Stomach (tissue), 9 donors: ENCODE measurements around the gene OSTF1. TPM values are rescaled to one million over a fixed set of nuclear protein-coding genes. Genes with fewer than 3 reads are reported as not detected.

Experiments
- DNase-seq, 2 donors: peaks; one replicate each; pipeline versions ENCODE4 v3.0.0 to v3.0.0-alpha.2; 2013 to 2019
- H3K27ac ChIP-seq, 5 donors: fragments of 200-600 bp in 4 of 5; sonication (generic) in 4 of 5; one replicate each; pipeline ENCODE4 v1.5.1; 2013 to 2019; ENCODE audit warnings: mild to moderate bottlenecking in 1 of 5, moderate library complexity in 1 of 5
- H3K27me3 ChIP-seq, 3 donors: fragments of 200-600 bp; sonication (generic); one replicate each; pipeline ENCODE4 v1.5.1; 2017 to 2019; ENCODE audit warnings: mixed run types in 1 of 3
- H3K36me3 ChIP-seq, 4 donors: fragments of 200-600 bp; sonication (generic); 1 replicate in 3 of 4; 2 replicates in 1 of 4; pipeline ENCODE4 v1.5.1; 2016 to 2019
- H3K4me1 ChIP-seq, 4 donors: fragments of 200-600 bp; sonication (generic); one replicate each; pipeline ENCODE4 v1.5.1; 2016 to 2019
- H3K4me3 ChIP-seq, 4 donors: fragments of 200-600 bp; sonication (generic) in 3 of 4; one replicate each; pipeline ENCODE4 v1.5.1; 2016 to 2019; ENCODE audit warnings: mild to moderate bottlenecking in 1 of 4
- H3K9me3 ChIP-seq, 4 donors: fragments of 200-600 bp; sonication (generic); one replicate each; pipeline ENCODE4 v1.5.1; 2016 to 2019
- EP300 ChIP-seq: sonication (generic); formaldehyde crosslinking; IDR thresholded peaks from one replicate; pipeline ENCODE4 v1.6.1; 2017; ENCODE audit warnings: antibody characterized with exemption
- POLR2A ChIP-seq, 4 donors: fragments of 450-650 bp; IDR thresholded peaks; one replicate each; pipeline ENCODE4 v1.6.1; 2016; ENCODE audit warnings: antibody characterized with exemption in 4 of 4, control low read depth in 2 of 4, mild to moderate bottlenecking in 1 of 4, moderate library complexity in 1 of 4
- POLR2AphosphoS5 ChIP-seq, 3 donors: sonication (generic); formaldehyde crosslinking; IDR thresholded peaks; one replicate each; pipeline ENCODE4 v1.6.1; 2016; ENCODE audit warnings: antibody characterized with exemption in 3 of 3
- WGBS, 5 donors: extraction: QIAGEN DNeasy Blood & Tissue Kit in 3 of 5; methylation state at CpG; one replicate each; pipeline versions ENCODE4 v1.1.5 to v1.1.7; 2013 to 2018; 5-methylcytosine and 5-hydroxymethylcytosine counted together
- intact Hi-C: fragments of 100-400 bp; cut with DNase I; formaldehyde crosslinking; loops from one replicate; pipeline ENCODE4 v1.15.1; 2023; ENCODE audit warnings: low total_unique reads
- polyA plus RNA-seq, 3 donors: library from polyadenylated mRNA; stranded (reverse); fragments of 200-250 nt; gene quantifications; one replicate each; pipeline ENCODE4 v1.2.3, GENCODE V29; 2013
- total RNA-seq, 5 donors: library from RNA; depleted of rRNA; stranded (reverse); fragments of >200 nt; gene quantifications; one replicate each; pipeline versions ENCODE4 v1.1.0 to v1.2.3, GENCODE V29; 2014 to 2016
- TF ChIP-seq, protein P1 (sequence below), 7 experiments: fragments of 450-650 bp in 4 of 7; fragments of 200-600 bp in 3 of 7; sonication (generic) in 3 of 7; IDR thresholded peaks; one replicate each; pipeline ENCODE4 v1.5.1; 2016 to 2019; ENCODE audit warnings: antibody characterized with exemption in 7 of 7, control low read depth in 2 of 7, mild to moderate bottlenecking in 1 of 7
- donor health status: healthy with polysubstance abuse.
- donor health status: Bipolar disorder and iron deficiency.
- donor health status: healthy.

The OSTF1 gene
- total and polyA plus RNA-seq, 8 donors = 2.2 to 79.4 (median 43.5) TPM; not detected in 1

DNA sequence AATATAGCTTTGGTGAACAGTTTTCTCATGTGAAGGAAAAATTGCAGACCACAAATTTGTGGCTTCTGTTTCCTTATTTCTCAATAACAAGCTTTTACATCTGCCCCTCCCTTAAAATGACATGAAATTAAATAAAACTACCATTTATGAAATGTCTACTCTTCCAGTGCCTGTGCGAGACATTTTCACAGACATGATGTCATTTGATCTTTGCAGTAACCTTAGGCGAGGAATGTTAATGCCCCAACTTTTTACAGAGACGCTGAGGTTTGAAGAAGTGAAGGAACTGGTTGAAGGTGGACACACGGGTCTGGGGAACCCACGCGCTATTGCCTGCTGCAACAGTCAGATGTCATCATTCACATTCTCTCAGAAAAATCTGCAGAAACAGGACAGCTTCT is 61.5 kb downstream of the OSTF1 start:
- Histone ChIP-seq H3K4me3 (no peak overlapping the region), H3K9me3 (peaks cover 0 to under 1% (median 0%) of the 10 kb centered on the region in 4 donors), H3K4me1 (peaks cover 0 to 40% (median 3%) of the 10 kb centered on the region in 4 donors), H3K27ac (peak overlapping the region in 3 of 5 donors; percentile 4 to 30 (median 29)), H3K27me3 (no peaks in the 10 kb centered on the region), H3K36me3 (peaks cover 7 to 50% (median 44%) of the 10 kb centered on the region in 4 donors)
- 60 to 85% (median 82%) methylated on average over 6 of the region's 6 CpGs for WGBS, 5 donors
- intact Hi-C loops = no loop called here
- DNase-seq = no peak
- TF ChIP-seq POLR2AphosphoS5 (IDR thresholded peaks at IDR 0.05) (no peak), EP300 (no peak), POLR2A (IDR thresholded peaks at IDR 0.05) (no peak)
- TF ChIP-seq, protein P1, sequence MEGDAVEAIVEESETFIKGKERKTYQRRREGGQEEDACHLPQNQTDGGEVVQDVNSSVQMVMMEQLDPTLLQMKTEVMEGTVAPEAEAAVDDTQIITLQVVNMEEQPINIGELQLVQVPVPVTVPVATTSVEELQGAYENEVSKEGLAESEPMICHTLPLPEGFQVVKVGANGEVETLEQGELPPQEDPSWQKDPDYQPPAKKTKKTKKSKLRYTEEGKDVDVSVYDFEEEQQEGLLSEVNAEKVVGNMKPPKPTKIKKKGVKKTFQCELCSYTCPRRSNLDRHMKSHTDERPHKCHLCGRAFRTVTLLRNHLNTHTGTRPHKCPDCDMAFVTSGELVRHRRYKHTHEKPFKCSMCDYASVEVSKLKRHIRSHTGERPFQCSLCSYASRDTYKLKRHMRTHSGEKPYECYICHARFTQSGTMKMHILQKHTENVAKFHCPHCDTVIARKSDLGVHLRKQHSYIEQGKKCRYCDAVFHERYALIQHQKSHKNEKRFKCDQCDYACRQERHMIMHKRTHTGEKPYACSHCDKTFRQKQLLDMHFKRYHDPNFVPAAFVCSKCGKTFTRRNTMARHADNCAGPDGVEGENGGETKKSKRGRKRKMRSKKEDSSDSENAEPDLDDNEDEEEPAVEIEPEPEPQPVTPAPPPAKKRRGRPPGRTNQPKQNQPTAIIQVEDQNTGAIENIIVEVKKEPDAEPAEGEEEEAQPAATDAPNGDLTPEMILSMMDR (IDR thresholded peaks at IDR 0.05) = no peak

DNA sequence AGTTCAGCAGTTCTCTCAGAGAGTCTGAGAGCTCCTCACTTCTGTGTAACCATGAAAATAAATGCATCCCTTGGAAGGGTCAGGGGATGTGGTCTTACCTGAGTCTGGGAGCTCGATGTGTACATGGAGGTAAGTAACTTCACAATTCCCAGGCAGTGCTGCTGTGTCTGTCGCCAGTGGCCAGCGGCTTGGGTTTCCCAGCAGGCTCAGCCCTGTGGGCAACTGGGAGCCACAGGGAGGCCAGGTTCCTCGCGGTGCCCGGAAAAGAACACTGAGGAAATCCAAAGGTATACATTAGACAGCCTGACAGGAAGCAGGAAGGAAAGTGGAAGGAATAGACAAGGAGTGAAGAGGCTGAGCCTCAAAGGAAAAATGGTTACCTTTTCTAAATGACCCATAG is 62.2 kb downstream of the OSTF1 start:
- 79 to 93% (median 85%) methylated on average over 6 of the region's 6 CpGs for WGBS, 5 donors
- peak overlapping the region in 2 of 5 donors; percentile 29 to 30 for H3K27ac ChIP-seq
- no peaks in the 10 kb centered on the region for H3K9me3 ChIP-seq
- H3K4me1 ChIP-seq = peaks cover 0 to 40% (median 3%) of the 10 kb centered on the region in 4 donors
- H3K27me3 ChIP-seq = no peaks in the 10 kb centered on the region
- intact Hi-C loops = no loop called here
- no peak overlapping the region for H3K4me3 ChIP-seq
- TF ChIP-seq, protein P1 (IDR thresholded peaks at IDR 0.05) = no peak
- TF ChIP-seq EP300 = no peak
- no peak for TF ChIP-seq POLR2AphosphoS5 (IDR thresholded peaks at IDR 0.05)
- no peak for TF ChIP-seq POLR2A (IDR thresholded peaks at IDR 0.05)
- no peak for DNase-seq
- H3K36me3 ChIP-seq = peaks cover 6 to 48% (median 39%) of the 10 kb centered on the region in 4 donors

DNA sequence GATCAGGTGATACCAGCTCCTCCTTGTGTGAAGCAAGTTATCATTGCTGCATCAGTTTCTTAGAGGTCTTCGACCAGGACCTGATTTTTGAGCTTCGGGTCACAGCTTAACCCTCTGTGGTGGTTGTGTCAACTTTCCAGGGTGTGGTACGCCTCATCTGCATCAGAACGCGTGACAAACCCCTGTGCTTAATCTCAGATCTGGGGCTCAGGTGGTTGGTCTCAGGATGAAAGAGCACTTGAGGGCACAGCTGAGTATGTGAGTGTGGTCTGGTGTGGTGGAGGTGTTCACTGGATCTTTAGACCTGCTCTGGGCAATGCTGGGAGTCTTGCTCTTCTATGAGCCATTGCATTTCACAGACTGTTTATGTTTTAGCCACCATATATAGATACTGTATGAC is 64.1 kb downstream of the OSTF1 start:
- no peak for TF ChIP-seq EP300
- TF ChIP-seq POLR2A (IDR thresholded peaks at IDR 0.05) = no peak
- TF ChIP-seq, protein P1 (IDR thresholded peaks at IDR 0.05) = no peak
- no peak for TF ChIP-seq POLR2AphosphoS5 (IDR thresholded peaks at IDR 0.05)
- peaks cover 0 to 44% (median 31%) of the 10 kb centered on the region in 4 donors for H3K36me3 ChIP-seq
- H3K27ac ChIP-seq = peak overlapping the region in 1 of 5 donors; percentile 19
- H3K9me3 ChIP-seq = no peaks in the 10 kb centered on the region
- no peak overlapping the region for H3K4me3 ChIP-seq
- intact Hi-C loops = no loop called here
- WGBS, 5 donors = 66 to 86% (median 81%) methylated on average over 5 of the region's 5 CpGs
- no peaks in the 10 kb centered on the region for H3K27me3 ChIP-seq
- DNase-seq = peak in 1 of 2 donors; percentile 29
- peaks cover 0 to 36% (median 3%) of the 10 kb centered on the region in 4 donors for H3K4me1 ChIP-seq

DNA sequence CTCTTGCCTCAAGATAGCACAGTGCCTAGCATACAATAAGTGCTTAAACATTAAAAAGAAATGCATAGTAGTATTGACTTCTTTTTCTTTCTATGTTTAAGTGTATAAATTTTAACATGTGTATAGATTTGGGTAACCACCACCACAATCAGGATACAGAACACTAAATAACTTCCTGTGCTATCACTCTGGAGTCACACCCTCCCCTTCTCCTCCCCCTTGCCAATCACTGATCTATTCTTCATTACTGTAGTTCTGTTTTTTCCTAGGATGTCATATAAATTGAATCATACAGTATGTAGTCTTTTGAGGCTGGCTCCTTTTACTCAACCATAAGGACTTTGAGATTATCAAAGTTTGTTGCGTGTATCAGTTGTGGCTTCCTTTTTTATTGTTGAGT is 68.5 kb downstream of the OSTF1 start:
- Histone ChIP-seq H3K4me1 (no peaks in the 10 kb centered on the region), H3K27me3 (no peaks in the 10 kb centered on the region), H3K27ac (no peak overlapping the region), H3K4me3 (no peak overlapping the region), H3K9me3 (no peaks in the 10 kb centered on the region), H3K36me3 (peaks cover 0 to 28% (median 18%) of the 10 kb centered on the region in 4 donors)
- no peak for TF ChIP-seq POLR2A (IDR thresholded peaks at IDR 0.05)
- TF ChIP-seq, protein P1 (IDR thresholded peaks at IDR 0.05) = no peak
- no peak for TF ChIP-seq EP300
- TF ChIP-seq POLR2AphosphoS5 (IDR thresholded peaks at IDR 0.05) = no peak
- intact Hi-C loops = no loop called here
- no peak for DNase-seq
- WGBS, 5 donors = 0 to 100% (median 97%) methylated on average over 1 of the region's 1 CpG
